ENCODE measurements around the gene KIF23. TPM values are rescaled to one million over a fixed set of nuclear protein-coding genes. Genes with fewer than 3 reads are reported as not detected.

KIF23 gene
- total RNA-seq, 1 donor from 2014 or later, result 1.8 TPM

DNA sequence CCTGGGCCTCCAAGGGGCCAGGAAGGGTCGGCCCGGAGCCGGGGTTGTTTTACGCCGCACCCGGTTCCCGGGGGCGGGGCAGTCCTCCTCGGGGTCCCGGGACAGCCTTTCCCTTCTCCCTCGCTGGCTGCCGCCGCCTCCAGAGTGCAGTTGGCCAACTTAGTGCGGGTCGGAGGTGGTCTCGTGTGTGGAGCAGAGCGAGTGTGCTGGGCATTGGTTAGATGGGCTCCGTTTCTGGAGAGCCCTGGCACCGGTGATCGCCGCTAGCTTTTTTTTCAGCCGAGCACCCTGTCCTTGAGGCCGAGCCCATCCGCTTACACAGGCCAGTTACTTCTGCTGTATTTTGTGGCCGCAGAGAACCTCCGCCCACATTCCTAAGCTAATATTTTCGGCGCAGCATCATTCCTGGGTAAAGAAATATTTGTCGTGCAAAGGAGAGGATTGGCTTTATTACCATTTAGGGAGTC, 585 bp downstream of the KIF23 start:
- peak overlapping the region; percentile 91 to 97 for H3K4me3 ChIP-seq
- DNase-seq (ENCODE audit: low spot score in 2 of 2), result peak in 1 of 2 donors; percentile 85
- no peaks in the 10 kb centered on the region for H3K27me3 ChIP-seq
- H3K4me1 ChIP-seq, result peaks cover 0 to 22% of the 10 kb centered on the region in 2 donors
- H3K9me3 ChIP-seq, result no peaks in the 10 kb centered on the region
- intact Hi-C loops (cut with DNase I), result loop anchor here (1.0 to 2.0 kb wide), 3 partner anchors 38 to 254 kb away; partner anchors contain the start of genes GLCE and RPLP1
- TF ChIP-seq, protein P1, sequence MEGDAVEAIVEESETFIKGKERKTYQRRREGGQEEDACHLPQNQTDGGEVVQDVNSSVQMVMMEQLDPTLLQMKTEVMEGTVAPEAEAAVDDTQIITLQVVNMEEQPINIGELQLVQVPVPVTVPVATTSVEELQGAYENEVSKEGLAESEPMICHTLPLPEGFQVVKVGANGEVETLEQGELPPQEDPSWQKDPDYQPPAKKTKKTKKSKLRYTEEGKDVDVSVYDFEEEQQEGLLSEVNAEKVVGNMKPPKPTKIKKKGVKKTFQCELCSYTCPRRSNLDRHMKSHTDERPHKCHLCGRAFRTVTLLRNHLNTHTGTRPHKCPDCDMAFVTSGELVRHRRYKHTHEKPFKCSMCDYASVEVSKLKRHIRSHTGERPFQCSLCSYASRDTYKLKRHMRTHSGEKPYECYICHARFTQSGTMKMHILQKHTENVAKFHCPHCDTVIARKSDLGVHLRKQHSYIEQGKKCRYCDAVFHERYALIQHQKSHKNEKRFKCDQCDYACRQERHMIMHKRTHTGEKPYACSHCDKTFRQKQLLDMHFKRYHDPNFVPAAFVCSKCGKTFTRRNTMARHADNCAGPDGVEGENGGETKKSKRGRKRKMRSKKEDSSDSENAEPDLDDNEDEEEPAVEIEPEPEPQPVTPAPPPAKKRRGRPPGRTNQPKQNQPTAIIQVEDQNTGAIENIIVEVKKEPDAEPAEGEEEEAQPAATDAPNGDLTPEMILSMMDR (IDR thresholded peaks at IDR 0.05), result no peak
- H3K36me3 ChIP-seq, result no peaks in the 10 kb centered on the region
- H3K27ac ChIP-seq, result peak overlapping the region; percentile 79 to 97

DNA sequence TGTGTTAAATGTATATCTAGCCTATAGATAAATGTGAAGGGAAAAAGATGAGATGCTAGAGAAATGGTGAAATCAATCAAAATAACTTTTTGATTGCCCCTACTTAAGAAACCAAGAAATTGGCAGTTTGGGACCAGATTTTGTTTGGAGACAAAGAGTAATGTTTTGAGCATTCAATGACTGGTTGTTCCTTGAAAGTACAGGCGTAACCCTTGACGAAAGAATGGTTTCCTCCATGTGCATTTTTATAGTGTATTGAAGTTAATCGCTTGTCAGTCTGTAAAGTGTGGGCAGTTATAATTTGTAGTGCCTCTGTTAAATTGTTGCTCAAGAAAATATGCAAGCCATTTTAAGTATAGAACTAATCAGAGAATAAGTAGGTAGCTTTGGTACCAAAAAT, 1.2 kb downstream of the KIF23 start:
- Histone ChIP-seq H3K9me3 (no peaks in the 10 kb centered on the region), H3K36me3 (no peaks in the 10 kb centered on the region), H3K27me3 (no peaks in the 10 kb centered on the region), H3K27ac (peak overlapping the region; percentile 79 to 97), H3K4me1 (peaks cover 0 to 21% of the 10 kb centered on the region in 2 donors), H3K4me3 (peak overlapping the region; percentile 91 to 97)
- DNase-seq (ENCODE audit: low spot score in 2 of 2), result no peak
- intact Hi-C loops (cut with DNase I), result loop anchor here (2.0 kb wide), 2 partner anchors 47 to 255 kb away; partner anchors contain the start of gene GLCE
- TF ChIP-seq, protein P1 (IDR thresholded peaks at IDR 0.05), result no peak

DNA sequence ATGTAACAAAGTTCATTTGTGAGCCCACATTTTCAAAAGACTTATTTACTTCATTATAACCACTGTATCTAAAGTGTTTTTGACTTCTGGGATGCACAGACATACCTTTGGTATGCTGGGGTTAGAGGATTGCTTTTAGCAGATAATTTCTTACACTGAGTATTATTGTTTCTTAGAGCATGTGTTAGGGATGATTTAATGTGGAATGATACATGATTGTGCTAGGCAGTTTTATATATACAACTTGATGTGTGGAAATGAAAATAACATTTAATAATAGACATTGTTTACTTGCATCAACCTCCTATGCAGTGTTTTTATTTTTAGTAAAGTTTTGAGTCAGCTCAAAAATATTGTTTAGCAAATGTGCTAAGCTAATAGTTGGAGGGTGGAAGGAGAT, 3.4 kb downstream of the KIF23 start:
- no peak for DNase-seq (ENCODE audit: low spot score in 2 of 2)
- H3K27me3 ChIP-seq, result no peaks in the 10 kb centered on the region
- no peaks in the 10 kb centered on the region for H3K36me3 ChIP-seq
- no peak overlapping the region for H3K27ac ChIP-seq
- intact Hi-C loops (cut with DNase I), result no loop called here
- no peak overlapping the region for H3K4me3 ChIP-seq
- TF ChIP-seq, protein P1 (IDR thresholded peaks at IDR 0.05), result no peak
- no peaks in the 10 kb centered on the region for H3K9me3 ChIP-seq
- peaks cover 0 to 19% of the 10 kb centered on the region in 2 donors for H3K4me1 ChIP-seq

DNA sequence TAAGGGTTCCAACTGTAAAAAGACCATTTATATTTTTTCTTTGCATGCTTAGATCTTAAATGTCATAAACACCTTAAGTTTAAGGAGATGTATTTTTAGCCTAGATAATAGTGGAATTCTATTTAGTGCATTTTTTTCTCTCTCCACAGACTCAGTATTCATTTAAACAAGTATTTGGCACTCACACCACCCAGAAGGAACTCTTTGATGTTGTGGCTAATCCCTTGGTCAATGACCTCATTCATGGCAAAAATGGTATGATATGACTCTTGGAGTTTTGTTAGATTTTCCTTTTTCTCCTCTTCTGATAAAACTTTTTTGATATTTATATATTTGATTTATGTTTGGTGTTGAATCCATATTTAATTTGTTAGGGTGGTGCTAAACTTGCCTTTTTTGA, 7.3 kb downstream of the KIF23 start:
- Histone ChIP-seq H3K4me3 (no peak overlapping the region), H3K9me3 (no peaks in the 10 kb centered on the region), H3K27ac (no peak overlapping the region), H3K27me3 (no peaks in the 10 kb centered on the region), H3K36me3 (peaks cover 0 to 2% of the 10 kb centered on the region in 2 donors), H3K4me1 (peaks cover 0 to 7% of the 10 kb centered on the region in 2 donors)
- TF ChIP-seq, protein P1 (IDR thresholded peaks at IDR 0.05), result no peak
- DNase-seq (ENCODE audit: low spot score in 2 of 2), result no peak
- intact Hi-C loops (cut with DNase I), result no loop called here

DNA sequence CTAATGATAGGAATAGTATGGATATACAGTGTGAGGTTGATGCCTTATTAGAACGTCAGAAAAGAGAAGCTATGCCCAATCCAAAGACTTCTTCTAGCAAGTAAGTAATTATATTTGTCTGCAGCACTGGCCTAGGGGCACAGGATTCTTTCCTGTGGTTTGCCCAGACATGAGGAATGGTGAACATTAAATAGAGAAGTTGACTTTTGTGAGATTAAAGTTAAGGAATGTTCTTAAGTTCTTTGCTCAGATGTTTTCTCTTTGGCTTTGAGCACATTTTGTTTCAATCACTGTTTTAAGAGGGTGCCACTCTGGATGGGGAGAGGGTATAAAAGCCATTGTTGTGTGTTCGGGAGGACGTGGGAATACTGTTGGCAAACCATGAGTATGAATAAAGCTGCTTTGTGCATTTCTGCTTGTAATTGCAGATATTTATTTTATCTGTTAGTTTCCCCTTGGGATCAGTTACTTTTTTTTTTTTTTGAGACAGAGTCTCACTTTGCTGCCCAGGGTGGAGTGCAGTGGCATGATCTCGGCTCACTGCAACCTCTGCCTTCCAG, 8.3 kb downstream of the KIF23 start:
- Histone ChIP-seq H3K27me3 (no peaks in the 10 kb centered on the region), H3K4me1 (peaks cover 0 to 5% of the 10 kb centered on the region in 2 donors), H3K9me3 (no peaks in the 10 kb centered on the region), H3K4me3 (no peak overlapping the region), H3K27ac (no peak overlapping the region), H3K36me3 (peaks cover 0 to 3% of the 10 kb centered on the region in 2 donors)
- TF ChIP-seq, protein P1 (IDR thresholded peaks at IDR 0.05), result no peak
- DNase-seq (ENCODE audit: low spot score in 2 of 2), result no peak
- intact Hi-C loops (cut with DNase I), result no loop called here

All from ascending aorta (tissue), 2 donors.